Measurements from ENCODE around the gene OR8H3.
"Not testable (repeated sequence)": the region's sequence is repeated elsewhere in the genome, so short reads cannot be mapped to it uniquely, and the experiment has no call there.

OR8H3 gene, protein sequence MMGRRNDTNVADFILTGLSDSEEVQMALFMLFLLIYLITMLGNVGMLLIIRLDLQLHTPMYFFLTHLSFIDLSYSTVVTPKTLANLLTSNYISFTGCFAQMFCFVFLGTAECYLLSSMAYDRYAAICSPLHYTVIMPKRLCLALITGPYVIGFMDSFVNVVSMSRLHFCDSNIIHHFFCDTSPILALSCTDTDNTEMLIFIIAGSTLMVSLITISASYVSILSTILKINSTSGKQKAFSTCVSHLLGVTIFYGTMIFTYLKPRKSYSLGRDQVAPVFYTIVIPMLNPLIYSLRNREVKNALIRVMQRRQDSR

DNA sequence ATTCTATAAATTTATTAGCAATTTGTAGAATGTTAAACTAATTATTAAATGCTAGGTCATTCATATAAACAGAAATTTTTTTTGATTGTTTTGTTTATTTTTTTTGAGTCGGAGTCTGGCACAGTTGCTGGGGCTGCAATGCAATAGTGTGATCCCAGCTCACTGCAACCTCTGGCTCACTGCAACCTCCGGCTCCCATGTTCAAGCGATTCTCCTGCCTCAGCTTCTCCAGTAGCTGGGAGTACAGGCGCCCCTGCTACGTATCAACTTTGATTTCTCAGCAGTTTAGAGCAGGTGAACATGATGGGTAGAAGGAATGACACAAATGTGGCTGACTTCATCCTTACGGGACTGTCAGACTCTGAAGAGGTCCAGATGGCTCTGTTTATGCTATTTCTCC lies at the start of gene OR8H3:
TSS of gene OR8H3 (plus strand) at position 301 of the 400 bp plus-strand sequence. CDS start at position 301, 0 bp downstream.
- DNase-seq: no peak

DNA sequence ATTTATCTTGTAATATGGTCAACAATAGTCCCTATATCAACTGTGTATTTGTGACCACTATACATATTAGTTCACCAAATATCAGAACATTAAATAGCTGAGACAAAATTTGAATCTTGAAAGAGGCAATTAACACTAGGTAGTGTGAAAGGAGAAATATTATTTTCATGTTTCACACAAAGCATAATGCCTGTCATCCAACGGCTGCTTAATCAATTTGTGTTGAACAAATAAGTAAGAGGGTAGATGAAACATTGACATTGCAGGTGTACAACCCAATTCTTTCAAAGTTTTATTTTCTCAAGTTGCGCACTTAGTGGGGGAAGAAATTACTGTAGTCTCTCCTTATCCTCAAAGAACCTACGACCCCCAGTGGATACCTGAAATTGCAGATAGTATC lies 32.5 kb upstream of the OR8H3 start:
- DNase-seq: no peak

DNA sequence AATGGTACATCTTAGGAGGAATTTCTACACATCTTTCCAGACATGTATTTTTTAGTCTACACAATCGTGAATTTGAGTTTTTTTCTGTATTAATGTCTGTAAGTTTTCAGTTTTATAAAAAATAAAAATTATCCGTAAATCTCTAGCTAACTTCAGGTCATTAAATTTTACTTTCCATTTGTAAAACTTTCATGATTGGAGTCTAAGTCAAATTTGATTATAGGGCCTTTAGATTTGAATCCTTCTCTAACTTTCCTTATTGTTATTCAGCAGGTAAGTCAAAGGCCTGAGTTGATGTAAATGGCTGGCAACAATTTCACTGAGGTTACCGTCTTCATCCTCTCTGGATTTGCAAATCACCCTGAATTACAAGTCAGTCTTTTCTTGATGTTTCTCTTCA lies 29.2 kb upstream of the OR8H3 start, which contains the start of gene OR8I2:
TSS of gene OR8I2 (plus strand) at position 301 of the 400 bp plus-strand sequence. CDS start at position 301, 0 bp downstream.
- no peak for DNase-seq

DNA sequence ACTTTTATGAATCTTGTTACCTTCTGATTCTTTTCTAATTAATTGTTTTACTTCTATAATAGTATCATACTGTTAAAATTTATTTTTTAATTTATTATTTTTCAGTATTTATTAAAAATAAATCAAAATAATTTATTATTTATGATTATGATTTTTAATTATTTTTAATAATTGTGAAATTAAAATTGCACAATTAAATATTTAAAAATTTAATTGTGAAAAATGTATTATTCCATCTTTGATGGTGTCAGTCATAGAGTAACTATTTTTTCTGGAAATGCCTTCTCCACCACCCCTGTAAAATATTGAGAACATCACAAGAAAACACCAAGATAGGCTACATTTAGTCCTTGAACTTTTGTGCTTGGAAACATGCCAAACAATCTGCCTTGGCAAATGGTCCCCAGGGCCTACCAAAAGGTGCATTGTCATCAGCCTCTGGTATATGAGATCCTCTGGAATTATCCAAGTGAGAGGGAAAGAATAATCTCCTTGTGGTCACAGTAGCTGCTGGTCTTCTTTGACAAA lies 18.9 kb upstream of the OR8H3 start, which contains the start of gene OR8H2:
TSS of gene OR8H2 (plus strand) at position 478 of the 528 bp plus-strand sequence. CDS start 1,356 bp downstream, outside the sequence.
- no peak for DNase-seq

DNA sequence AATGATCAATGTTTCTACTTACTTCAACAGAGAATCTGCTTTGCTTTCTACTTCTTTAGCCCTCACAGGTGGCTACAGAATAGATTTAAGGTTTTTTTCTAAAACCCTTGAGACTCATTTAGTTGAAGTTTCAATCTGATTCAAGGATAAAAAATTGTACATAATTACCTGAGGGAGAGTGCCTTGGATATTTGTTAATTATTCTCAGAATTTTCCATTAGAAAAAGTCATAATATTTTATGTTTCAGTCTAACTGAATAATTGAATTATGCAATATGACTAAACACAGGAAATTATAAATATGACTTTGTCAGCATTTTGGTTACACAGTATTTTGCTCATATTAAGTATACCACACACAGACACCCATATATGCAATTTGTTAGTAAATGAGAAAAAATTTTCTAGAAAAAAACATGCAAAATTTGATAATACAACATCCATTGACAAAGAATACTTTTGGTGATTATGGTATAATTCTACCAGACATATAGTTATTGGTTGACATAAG lies 18.0 kb downstream of the OR8H3 start, which contains the start of gene OR8J3:
TSS of gene OR8J3 (minus strand) at position 51 of the 511 bp plus-strand sequence. CDS start 2,483 bp downstream, outside the sequence.
- no peak for DNase-seq

DNA sequence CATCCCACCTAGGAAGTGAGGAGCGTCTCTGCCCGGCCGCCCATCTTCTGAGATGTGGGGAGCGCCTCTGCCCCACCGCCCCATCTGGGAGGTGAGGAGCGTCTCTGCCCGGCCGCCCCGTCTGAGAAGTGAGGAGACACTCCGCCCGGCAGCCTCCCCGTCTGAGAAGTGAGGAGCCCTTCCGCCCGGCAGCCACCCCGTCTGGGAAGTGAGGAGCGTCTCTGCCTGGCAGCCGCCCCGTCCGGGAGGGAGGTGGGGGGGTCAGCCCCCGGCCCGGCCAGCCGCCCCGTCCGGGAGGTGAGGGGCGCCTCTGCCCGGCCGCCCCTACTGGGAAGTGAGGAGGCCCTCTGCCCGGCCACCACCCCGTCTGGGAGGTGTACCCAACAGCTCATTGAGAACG lies 21.5 kb downstream of the OR8H3 start:
- not testable (repeated sequence) for DNase-seq

DNA sequence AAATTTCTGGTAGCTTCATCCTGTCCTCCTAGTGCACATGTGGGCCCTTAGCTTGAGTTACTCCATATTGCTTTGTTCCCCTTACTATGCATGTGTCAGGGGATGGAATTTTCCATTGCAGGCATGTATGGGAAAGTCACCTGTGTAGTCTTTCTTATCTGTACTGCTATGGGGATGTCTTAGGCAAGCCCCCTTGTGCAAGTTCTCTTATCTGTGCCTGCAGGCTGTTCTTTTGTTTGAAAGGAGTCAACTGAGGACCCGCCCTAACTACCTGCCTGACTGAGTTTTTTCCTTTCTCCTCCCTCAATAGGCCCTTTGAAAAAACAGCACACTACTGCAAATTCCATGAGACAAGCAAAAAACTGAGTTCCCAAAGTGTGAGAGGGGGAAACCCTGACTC lies 29.2 kb downstream of the OR8H3 start:
- DNase-seq: no peak

DNA sequence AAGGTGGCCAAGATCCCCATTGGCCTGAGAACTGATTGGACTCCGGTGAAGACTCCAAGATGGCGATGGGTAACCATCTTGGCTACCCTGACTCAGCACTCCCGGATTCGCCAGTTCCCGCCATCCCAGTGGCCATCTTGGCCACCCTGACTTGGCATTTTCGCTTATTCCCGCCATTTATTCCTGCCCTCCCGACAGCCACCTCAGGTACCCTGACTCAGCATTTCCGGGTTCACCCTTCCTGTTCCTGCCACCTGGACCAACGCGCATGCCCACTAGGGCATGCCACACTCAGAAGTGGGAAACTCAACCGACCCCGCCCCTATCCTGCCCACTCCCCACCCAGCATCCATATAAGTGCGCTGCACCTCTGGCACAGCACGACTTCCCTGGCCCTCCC lies 30.2 kb downstream of the OR8H3 start:
- no peak for DNase-seq

DNA sequence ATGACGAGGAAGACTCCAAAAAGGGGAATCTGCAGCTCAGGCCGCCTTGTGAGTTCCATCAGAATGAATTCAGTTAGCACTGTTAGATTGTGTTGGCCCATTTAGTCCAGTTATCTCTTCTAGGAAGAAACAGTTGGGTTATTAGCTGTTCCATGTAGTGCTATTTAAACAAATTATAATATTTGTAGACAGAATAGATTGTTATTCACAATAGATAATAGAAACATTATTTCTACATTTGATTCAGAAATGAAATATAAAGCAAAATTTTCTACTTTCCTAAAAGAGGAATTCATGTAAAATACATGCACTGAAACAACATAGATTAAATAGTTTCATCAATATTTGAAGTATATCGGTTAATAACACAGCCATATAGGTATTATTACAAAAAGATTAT lies 38.0 kb downstream of the OR8H3 start, which contains the start of gene OR8K5:
TSS of gene OR8K5 (minus strand) at position 101 of the 400 bp plus-strand sequence. CDS start at position 101, 0 bp downstream.
- no peak for DNase-seq

DNA sequence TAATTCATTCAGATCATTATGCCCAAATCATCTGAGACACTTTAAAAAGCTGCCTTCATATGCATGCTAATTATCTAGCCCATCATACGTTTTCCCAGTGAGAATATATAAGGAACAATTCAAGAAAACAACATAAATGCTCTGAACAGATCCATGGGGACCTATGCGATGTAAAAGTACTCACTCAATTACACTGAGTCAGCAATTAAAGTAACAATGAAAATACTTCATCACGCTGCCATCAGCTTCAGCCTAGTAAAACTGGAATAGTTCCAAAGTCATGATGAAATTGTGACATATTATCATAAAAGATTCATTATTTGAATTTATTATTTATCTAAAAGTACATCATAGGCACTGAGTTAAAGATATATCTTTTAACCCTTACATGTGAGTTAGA lies 41.6 kb downstream of the OR8H3 start:
- no peak for DNase-seq

DNA sequence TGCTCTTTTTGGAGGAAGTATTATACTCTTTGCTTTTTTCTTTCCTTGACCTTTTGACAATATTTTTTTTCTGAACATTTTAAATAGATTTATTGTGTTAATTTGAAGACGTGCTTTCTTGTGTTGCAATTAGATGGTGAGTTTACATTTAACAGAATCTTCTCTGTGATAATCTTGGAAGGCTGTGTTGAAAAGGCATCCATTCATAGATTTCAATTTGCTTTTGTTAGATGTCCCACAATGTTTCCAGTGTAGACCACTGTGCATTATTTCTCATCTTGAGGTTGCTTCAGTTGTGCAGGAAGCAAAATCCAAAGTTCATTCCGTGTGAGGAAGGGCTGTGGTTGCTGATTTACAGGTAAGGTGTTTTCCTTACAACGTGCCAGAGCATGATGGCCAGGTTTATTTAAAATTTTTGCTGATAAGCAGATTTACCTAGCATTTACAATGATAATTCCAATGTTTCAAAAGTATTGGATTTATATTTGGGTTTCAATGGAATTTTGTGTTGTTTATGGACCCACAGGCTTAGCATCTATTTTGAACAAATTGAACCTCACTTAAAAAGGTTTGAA lies 50.2 kb downstream of the OR8H3 start:
- no peak for DNase-seq
